ENCODE data around the gene THADA. TPM values are rescaled to one million over a fixed set of nuclear protein-coding genes. Genes with fewer than 3 reads are reported as not detected.
"Not testable (repeated sequence)": the region's sequence is repeated elsewhere in the genome, so short reads cannot be mapped to it uniquely, and the experiment has no call there.

THADA gene
- total RNA-seq, 1 donor from 2014 or later = 59.3 TPM

DNA sequence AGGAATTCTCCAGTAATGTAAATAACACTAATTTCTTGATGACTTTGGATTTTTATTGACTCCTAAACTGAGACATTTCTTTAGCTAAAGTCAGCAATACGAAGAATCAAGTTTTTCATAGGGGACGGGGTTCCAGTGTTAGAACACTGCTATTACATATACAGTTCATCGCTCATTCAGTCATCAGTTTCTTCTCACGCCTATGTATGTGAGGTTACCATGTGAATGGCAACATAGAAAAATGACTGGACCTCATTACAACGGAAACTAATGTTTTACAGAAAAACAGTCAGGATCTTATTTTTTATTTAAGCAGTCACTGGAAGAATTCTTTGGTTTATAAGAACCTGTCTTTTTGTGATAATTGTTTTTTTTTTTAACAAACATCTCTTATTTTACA is 56.4 kb downstream of the THADA start:
- no peak for DNase-seq (ENCODE audit: low spot score)

GRCh38 chr2:43538034-43538670 is 57.7 kb downstream of the THADA start:
- no peak for DNase-seq (ENCODE audit: low spot score)

DNA sequence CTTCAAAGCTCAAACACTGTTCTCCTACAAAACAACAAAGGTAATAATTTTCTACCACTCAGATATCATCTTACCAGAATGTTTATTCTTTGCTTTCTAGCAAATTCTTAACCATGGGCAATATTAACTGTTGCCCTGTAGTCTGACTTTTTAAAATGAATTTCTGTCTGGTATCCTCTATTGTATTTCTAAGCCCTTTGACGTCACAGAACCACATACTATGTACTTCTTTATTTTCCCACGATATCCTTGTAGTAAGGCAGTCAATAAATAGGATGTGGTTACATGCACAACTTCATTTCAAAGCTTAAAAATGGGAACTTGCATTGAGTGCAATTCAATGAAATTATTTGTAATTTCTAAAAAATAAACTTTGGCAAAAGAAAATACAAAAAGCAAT is 58.7 kb downstream of the THADA start:
- DNase-seq (ENCODE audit: low spot score) = no peak

DNA sequence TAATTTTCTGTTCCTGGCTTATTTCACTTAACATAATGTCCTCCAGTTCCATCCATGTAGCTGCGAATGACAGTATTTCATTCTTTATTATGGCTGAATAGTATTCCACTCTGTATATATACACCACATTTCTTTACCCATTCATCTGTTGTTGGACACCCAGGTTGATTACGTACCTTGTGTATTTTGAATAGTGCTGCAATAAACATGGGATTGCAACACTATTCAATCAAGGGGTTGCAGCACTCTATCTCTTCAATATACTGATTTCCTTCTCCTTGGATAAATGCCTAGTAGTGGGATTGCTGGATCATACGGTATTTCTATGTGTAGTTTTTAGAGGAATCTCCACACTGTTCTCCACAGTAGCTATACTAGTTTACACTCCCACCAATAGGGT is 61.3 kb downstream of the THADA start:
- DNase-seq (ENCODE audit: low spot score) = no peak

GRCh38 chr2:43532572-43532971 is 63.3 kb downstream of the THADA start:
- not testable (repeated sequence) for DNase-seq (ENCODE audit: low spot score)

DNA sequence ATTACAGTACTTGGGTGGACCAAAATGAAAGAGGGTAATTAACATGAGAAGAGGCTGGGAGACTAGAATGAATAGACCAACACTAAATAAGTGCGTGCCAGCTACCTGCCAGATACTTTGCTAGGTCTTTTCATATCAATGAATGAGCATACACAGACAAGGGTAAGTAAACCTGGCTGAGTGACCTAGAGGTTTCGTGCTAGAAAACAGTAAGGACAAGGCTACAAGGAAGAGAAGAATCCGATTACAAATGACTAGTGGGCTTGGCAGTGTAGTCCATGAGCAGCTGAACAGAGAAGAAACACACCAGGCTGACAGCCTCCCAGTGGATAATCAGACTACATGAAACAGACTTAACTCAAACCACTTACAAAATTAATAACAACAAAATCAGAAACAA is 64.6 kb downstream of the THADA start:
- no peak for DNase-seq (ENCODE audit: low spot score)

- no peak for DNase-seq (ENCODE audit: low spot score)
Measured at GRCh38 chr2:43526994-43527393, 68.8 kb downstream of the THADA start.

DNA sequence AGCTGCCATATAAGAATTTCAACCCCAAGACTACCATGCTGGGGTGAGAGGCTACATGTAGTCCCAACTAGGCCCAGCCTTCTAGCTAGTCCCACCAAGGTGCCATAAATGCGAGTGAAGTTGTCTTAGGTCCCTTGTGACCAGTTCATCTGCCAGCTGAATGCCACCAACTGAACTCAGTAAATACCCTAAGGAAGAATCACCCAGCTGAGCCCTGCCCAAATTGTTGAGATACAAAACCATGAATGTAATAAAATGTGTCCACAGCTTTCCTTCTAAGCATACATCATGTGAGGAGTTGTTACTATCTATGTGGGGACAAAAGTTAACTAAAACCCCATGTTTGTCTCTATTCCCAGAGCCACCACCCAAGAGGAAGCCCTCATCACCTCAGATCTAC is 70.3 kb downstream of the THADA start:
- DNase-seq (ENCODE audit: low spot score) = no peak

- DNase-seq (ENCODE audit: low spot score) = no peak
Measured at GRCh38 chr2:43524177-43524965, 71.5 kb downstream of the THADA start.

DNA sequence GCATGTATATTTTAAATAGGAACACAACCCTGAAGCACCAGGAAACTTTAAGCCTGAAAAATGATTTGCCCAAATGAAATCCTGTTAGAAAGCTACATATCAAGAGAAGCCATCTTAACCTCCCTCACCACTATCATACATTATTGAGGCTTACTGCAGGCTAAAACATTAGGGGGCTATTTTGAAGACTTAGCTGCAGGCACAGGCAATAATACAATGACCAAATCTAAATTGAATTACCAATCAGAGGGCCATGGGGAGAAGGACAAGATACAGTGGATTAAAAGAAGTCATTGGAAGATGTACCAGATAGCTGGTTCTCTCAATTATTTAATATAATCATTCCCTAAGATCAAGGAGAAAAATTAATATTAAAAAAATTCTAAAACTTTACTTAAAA is 73.7 kb downstream of the THADA start:
- no peak for DNase-seq (ENCODE audit: low spot score)

DNA sequence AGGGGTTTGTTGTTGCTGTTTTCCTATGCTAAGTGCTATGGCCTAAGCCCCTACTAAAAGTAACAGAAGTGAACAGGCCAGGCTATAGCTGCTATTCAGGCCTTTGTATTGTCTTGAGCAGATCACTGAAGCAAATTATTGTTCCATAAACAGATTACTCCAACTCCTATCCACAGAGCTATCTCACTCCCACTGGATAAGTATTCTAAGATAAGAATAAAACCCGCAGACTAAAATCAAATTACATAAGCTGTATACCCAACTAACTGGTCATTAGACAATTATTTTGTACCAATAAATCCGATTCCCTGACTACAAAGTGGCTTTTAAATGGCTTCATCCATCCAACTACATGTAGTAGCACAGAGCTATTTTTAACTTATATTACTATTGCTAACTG is 74.3 kb downstream of the THADA start:
- DNase-seq (ENCODE audit: low spot score) = no peak

DNA sequence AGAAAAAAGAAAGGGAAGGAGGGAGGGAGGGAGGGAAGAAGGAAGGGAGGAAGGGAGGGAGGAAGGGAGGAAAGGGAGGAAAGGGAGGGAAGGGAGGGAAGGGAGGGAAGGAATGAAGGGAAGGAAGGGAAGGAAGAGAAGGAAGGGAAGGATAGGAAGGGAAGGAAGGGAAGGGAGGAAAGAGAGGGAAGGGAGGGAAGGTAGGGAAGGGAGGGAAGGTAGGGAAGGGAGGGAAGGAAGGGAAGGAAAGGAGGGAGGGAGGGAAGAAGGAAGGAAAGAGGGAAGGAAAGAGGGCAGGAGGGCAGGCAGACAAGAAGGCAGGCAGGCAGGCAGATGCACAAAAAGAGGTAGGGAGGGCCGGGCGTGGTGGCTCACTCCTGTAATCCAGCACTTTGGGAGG is 74.9 kb downstream of the THADA start:
- no peak for DNase-seq (ENCODE audit: low spot score)

GRCh38 chr2:43519643-43520221 is 76.1 kb downstream of the THADA start:
- no peak for DNase-seq (ENCODE audit: low spot score)

GRCh38 chr2:43518718-43519117 is 77.1 kb downstream of the THADA start:
- no peak for DNase-seq (ENCODE audit: low spot score)

DNA sequence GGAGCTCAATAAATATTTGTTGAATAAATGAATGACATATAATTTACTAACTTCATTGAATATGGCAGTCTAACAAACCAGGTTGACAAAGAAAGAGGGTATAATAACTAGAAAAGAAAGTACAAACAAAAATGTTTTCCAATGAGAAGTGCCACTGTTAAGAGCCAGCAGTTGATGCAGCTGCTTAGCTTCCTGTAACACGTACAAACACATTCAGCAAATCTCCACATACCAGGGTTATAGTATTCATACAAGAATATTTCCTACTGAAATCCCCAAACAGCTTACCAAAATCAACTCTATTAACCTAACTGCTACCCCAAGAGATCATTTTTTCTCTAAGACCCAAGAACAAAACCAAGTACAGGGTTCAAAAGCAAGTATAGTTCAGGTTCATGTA is 77.7 kb downstream of the THADA start:
- DNase-seq (ENCODE audit: low spot score) = no peak

DNA sequence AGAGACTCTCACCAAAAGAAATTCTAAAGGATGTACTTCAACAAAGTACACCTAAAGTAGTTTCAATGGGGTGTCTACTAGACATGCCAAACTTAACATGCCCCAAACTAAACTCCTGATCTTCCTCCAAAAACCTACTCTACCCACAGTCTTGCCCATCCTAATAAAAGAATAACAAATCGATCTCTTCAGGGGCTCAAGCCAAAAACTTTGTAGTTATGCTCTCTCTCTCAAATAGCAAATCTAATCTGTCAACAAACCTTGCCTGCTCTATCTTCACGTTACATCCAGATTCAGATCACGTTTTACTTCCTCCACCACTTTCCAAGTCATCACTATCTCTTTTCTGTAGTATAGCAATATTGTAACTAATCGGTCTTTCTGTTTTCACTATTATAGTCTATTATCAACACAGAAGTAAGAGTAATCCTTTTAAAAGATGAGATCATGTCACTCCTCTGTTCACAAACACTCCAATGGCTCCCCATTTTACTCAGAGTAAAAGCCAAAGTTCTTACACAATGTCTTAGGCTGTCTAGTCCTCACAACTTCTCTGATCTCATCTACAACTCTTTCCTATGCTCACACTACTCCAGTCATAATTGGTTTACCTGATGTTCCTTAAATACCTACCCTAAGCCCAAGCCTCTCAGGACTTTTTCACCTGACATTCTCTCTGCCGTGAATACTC is 79.9 kb downstream of the THADA start:
- DNase-seq (ENCODE audit: low spot score) = no peak

GRCh38 chr2:43515248-43515647 is 80.6 kb downstream of the THADA start:
- no peak for DNase-seq (ENCODE audit: low spot score)

GRCh38 chr2:43513796-43514195 is 82.0 kb downstream of the THADA start:
- DNase-seq (ENCODE audit: low spot score) = no peak

DNA sequence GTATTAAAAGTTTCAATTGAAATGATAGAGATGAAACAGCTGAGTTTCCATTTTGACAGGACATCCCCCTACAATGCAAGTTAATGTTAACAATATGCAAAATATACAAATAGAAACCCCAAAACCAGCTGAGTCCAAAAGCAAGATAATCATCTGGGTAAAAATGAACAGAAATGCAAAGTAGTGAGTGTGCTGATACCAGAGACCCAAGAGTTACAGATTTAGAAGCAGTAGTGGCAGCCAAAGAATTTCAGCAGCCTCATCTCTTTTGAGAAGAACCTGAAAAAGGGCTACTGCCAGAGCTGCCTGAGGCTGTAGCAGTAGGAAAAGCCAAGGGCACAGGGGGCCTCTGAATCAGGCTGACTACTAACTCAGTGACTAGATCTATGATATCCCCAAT is 82.6 kb downstream of the THADA start:
- DNase-seq (ENCODE audit: low spot score) = no peak

- no peak for DNase-seq (ENCODE audit: low spot score)
Measured at GRCh38 chr2:43511199-43511598, 84.6 kb downstream of the THADA start.

GRCh38 chr2:43509886-43510285 is 86.0 kb downstream of the THADA start:
- no peak for DNase-seq (ENCODE audit: low spot score)

- no peak for DNase-seq (ENCODE audit: low spot score)
Measured at GRCh38 chr2:43508209-43508608, 87.6 kb downstream of the THADA start.

DNA sequence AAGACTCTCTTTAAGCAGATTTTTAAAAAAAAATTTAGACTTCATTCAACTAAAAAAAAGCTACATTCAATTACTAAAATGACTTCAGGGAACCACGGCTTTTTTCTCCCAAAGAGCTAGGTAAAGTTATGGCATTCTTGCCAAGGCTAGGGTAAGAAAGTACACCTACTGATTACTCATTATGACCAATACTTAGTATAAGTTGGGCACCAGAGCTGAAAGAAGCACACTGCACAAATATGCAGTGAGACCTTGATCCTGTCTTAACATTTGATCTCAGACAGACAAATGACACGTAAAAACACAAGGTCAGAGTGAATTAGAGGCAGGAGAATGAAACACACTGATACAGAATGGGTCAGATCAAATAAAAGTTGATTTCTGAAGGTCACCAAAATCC is 88.7 kb downstream of the THADA start:
- DNase-seq (ENCODE audit: low spot score) = no peak
